Measurements from ENCODE around the gene OSBPL5. TPM values are rescaled to one million over a fixed set of nuclear protein-coding genes. Genes with fewer than 3 reads are reported as not detected.
A peak's percentile ranks its signal among the peaks of the same experiment; 100 is the strongest.

OSBPL5 gene
- total RNA-seq, 1 experiment from 2014 or later = 16.1 TPM

GRCh38 chr11:3104051-3104714 lies 60.9 kb downstream of the OSBPL5 start:
- Histone ChIP-seq H3K23ac (ENCODE audit: insufficient read length, low read depth, low read length) (no peak overlapping the region), H2AK5ac (ENCODE audit: insufficient read length, low read length) (no peak overlapping the region), H3K14ac (ENCODE audit: insufficient read depth, low read length) (no peak overlapping the region; the same call in 1 of the 2 replicates), H3K79me1 (ENCODE audit: insufficient read depth, low read depth, low read length, poor library complexity, severe bottlenecking) (no peaks in the 10 kb centered on the region), H2BK15ac (ENCODE audit: low read depth, low read length) (no peak overlapping the region), H3K4me1 (ENCODE audit: insufficient read depth, low read length) (no peaks in the 10 kb centered on the region), H3K27ac (ENCODE audit: insufficient read length, low read depth, low read length) (no peak overlapping the region), H3K79me2 (ENCODE audit: insufficient read depth, low read length) (no peaks in the 10 kb centered on the region), H4K8ac (replicated peaks; ENCODE audit: insufficient read length, low read depth, low read length) (no peak overlapping the region), H4K91ac (ENCODE audit: insufficient read length, low read depth, low read length) (no peak overlapping the region), H3K56ac (ENCODE audit: insufficient read length, low read depth, low read length) (no peak overlapping the region), H3K4ac (ENCODE audit: low read depth, low read length) (no peak overlapping the region), H2BK120ac (ENCODE audit: low read depth, low read length, poor library complexity, severe bottlenecking) (no peak overlapping the region), H2AFZ (ENCODE audit: low read length) (no peak overlapping the region), H3K4me2 (ENCODE audit: insufficient read depth, insufficient read length, low read length) (no peak overlapping the region), H3K18ac (ENCODE audit: insufficient read length, low read depth, low read length) (no peak overlapping the region), H3K9me3 (ENCODE audit: control insufficient read depth, low read depth, low read length) (no peaks in the 10 kb centered on the region), H2BK12ac (ENCODE audit: insufficient read length, low read depth, low read length) (no peak overlapping the region), H2BK20ac (ENCODE audit: low read depth, low read length, poor library complexity, severe bottlenecking) (no peak overlapping the region), H3T11ph (ENCODE audit: low read length) (no peak overlapping the region), H2BK5ac (ENCODE audit: insufficient read length, low read length) (no peak overlapping the region), H3K23me2 (ENCODE audit: insufficient read length, low read depth, low read length, poor library complexity, severe bottlenecking) (no peaks in the 10 kb centered on the region), H3K27me3 (ENCODE audit: insufficient read depth, low read length) (no peaks in the 10 kb centered on the region), H4K20me1 (ENCODE audit: control insufficient read depth, insufficient read depth, insufficient read length) (no peaks in the 10 kb centered on the region), H3K9ac (ENCODE audit: extremely low read depth, insufficient read length, low read length) (no peak overlapping the region), H4K5ac (ENCODE audit: insufficient read length, low read depth, low read length) (no peak overlapping the region)
- H3K36me3 Mint-ChIP-seq (ENCODE audit: insufficient read depth in 1 of 3, low read depth in 3 of 3) = peaks cover 0 to 3% (median 2%) of the 10 kb centered on the region in 3 experiments; a peak in 3 of 7 replicates
- H3K4me1 Mint-ChIP-seq = peaks cover 9 to 16% of the 10 kb centered on the region in 2 experiments
- no peaks in the 10 kb centered on the region for H3K9me3 Mint-ChIP-seq
- peak overlapping the region in 1 of 3 experiments; percentile 48; a peak in 1 of 7 replicates for H3K27ac Mint-ChIP-seq
- DNase-seq = peak; percentile 28
- no peaks in the 10 kb centered on the region for H3K27me3 Mint-ChIP-seq (ENCODE audit: low read depth)
- WGBS (ENCODE audit: extremely low coverage, insufficient read length, low lambda C conversion rate) = no CpG with 5 or more reads among the region's 22 CpGs
- no peak for TF ChIP-seq CTCF (conservative IDR thresholded peaks at IDR 0.05)
- no peak overlapping the region for H3K4me3 Mint-ChIP-seq
